ENCODE data around the gene TUBB3.
"Not testable (repeated sequence)": the region's sequence is repeated elsewhere in the genome, so short reads cannot be mapped to it uniquely, and the experiment has no call there.

The TUBB3 gene

GRCh38 chr16:89919535-89920406 lies 3.4 kb upstream of the TUBB3 start:
- DNase-seq, result no peak

DNA sequence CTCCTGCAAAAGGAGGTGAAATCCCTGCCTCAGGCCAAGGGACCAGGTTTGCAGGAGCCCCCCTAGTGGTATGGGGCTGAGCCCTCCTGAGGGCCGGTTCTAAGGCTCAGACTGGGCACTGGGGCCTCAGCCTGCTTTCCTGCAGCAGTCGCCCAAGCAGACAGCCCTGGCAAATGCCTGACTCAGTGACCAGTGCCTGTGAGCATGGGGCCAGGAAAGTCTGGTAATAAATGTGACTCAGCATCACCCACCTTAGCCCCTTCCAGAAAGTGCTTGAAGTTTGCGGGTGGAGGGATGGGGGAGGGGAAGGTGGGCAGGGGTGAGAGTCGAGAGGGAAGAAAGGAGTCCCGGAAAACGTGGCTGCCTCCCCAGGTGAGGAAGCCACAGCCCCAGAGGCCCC lies 2.4 kb upstream of the TUBB3 start:
- DNase-seq, result no peak

DNA sequence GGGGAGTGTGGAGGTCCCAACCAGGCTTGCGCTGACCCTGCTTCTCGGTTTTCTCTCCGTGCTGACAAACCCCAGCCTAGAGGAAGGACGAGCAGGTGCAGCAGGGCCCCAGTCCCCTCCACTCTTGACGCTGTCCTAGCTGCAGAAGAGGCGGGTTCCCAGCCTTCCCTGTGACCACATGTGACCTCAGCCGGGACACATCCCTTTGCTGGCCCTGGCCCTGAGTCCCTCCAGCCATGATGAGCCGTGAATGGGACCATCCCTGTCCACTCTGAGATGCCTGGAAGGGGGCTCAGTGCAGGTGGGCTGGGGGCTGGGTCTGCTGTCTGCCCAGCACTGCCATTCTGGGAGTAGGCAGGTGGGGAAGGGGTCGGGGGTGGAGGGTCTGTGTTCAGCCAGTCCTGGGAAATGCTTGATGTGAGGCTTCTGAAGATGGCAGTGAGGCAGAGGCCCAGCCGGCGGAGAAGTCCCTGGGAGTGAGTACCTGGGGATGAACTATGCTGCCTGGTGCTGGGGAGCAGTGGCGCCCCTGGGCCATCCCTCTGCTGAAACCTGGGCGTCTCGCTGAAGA lies 1.9 kb upstream of the TUBB3 start:
- no peak for DNase-seq

DNA sequence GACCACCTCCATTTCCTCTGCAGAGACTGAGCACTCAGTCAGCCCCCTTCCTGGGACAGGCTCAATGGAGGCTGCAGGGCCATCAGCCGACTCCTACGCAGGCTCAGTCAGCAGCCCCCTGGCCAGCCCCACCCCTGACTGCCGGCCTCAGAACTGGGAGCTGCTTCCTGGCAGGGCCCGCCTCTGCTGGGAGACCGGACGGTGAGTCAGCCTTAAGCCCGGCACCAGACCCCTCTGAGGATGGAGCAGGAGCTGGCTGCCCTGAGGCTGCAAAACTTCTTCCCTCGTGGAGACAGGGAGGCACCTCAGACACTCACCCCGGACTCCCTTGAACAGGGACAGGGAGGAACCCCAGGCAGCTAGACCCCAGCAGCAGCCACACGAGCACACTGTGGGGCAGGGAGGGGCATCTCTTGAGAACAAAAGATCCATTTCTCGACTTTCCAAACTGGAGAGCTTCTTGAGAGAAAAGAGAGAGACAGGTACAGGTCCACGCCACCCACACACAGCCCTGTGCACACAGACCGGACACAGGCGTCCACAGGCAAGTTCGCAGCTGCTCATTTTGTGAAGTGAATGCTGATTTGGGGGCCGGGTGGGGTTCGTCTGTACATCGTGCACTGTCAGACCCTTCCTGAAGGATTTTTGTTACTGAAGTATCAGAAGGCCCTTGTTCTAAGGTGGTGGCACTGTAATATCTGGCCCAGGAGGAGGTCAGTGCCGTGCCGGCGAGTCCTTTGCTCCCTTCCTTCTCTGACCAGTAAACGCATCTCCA lies 1.3 kb upstream of the TUBB3 start:
- DNase-seq, result peak; percentile 86

GRCh38 chr16:89922477-89922883 lies 662 bp upstream of the TUBB3 start:
- DNase-seq, result peak; percentile 92

DNA sequence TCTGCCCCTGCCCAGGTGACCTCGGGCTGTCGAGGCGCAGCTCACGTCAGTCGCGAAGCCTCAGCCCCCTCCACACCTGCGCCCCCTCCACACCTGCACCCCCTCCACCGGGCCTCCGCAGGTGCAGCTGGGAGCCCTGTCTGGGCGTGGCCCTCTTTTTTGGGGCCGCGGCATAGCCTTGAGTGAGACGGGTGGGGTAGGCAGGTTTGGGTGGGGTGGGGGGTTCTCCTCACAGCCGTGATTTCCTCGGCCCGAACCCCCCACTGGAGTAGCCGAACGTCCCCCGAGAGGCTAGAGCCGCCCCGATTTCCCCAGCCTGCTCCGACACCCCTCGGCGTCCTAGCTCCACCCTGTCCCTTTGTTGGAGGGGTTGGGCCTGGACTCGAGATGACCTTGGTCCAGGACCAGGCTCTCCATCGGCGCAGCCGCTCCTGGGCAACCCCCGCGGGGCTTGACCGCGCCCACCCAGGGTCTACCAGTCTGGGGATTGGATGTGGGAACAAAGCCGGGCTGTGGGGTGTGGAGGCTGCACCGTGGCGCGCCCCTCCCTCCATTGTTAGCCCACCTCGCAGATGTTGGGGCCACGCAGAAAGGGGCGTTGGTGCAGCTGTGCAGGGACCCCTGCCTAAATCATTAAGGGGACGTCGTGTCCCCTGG lies 626 bp downstream of the TUBB3 start:
- DNase-seq, result no peak

DNA sequence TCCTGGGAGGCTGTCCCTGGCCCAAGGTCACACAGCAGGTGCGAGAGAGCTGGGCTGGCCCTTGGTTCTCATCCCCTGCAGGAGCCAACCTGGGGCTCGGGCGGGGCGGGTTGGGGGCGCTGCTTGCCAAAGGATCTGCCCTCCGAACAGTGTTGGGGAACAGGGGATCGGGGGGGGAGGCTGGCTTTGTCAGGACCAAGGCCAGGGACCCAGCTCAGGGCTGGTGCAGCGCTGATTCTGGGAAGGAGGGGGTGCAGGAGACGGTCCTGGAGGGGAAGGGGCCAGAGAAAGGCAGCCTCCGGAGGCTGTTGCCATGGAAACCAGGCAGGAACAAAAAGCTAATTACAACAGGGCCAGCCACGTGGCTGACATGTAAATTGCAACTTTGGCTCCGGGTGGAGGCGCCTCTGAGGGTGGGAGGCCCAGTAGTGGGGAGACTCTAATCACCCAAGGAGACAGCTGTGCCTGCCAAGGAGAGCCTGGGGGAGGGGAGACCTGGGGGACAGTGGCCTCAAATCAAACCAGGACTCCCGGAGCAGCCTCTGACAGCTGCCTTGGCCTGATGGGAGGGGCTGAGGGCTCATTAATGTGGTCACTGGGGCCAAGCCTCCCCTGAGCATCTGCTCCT lies 1.3 kb downstream of the TUBB3 start:
- peak; percentile 56 for DNase-seq

DNA sequence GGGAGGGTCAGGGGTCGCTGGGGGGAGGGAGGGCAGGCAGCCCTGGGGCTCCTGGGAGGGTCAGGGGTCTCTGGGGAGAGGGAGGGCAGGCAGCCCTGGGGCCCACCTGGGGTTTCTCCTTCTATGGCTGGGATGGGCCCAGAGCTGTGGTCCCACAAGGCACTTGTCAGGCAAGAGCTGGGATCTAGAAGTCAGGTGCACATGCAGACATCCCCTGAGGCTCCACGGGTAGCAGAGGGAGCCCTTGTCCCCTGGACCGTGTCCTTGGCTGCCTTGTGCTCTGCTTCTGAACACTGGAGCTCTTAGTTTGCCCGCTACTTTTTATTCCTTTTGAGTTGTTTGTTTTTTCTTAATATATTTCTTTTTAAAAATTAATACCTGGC lies 1.8 kb downstream of the TUBB3 start:
- no peak for DNase-seq

DNA sequence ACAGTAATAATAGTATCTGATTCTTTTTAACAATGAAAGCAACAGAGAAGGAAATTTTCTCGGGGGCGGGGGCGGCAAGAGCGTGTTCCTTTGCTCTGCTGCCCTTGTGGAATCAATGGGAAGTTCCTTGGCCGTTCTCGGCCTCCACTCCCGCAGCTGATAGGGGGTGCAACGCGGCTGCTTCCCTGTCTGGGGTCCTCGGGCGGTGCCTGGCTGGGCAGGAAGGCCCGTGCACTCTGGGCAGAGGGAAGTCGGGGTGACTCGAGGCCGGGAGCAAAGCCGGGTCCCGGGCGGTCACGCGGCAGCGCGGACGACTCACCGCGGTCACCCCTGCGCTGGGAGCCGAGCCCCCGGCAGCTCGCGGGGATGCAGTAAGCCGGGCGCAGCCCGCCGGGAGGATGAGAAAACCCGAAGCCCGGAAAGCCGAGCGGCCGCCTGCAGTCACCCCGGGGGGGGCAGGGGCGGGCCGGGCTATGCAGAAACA lies 2.5 kb downstream of the TUBB3 start:
- peak; percentile 51 for DNase-seq

DNA sequence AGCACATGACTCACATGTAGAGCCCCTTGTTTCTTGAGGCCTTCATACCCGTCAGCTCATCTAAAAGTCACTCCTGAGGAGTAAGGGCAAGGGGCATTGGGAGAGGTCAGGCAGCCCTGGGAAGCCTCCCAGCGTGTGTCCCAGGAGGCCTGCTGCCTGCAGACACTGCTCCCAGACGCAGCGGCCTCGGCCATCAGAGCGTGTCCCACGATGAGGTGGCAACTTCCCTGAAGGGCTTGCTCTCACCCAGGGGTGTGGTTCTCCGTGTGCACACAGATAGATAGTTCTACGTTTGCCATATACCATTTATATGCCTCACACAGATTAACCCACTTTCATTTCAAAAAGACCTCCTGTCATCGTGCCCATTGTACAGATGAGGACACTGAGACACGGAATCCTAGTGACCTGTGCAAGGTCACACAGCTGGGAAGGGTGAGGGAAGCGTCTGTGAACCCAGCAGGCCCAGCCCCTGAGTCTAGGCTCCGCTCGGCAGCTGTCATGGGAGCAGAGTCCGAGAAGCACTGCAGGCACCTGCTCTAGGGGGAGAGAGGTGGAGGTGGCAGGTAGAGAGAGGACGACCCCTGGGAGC lies 8.3 kb downstream of the TUBB3 start:
- no peak for DNase-seq

DNA sequence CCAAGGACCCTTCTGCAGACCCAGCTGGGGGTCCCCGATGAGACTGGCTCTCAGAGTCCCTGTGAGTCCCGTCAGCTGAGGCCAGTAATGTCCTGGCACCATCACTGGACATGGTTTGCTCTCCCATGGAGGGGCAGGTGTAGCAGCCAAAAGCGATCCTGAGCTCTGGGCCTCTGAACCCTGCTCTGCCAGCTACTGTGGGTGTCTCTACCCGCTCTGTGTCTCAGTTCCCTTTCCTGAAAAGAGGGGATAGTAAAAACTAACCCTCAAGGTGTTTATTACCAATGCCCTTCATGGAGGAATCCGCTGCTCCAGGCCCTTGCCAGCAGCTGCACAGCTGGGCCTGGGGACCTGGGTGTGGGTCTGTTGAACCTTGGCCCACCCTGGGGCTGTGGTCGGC lies 8.8 kb downstream of the TUBB3 start:
- DNase-seq, result no peak

DNA sequence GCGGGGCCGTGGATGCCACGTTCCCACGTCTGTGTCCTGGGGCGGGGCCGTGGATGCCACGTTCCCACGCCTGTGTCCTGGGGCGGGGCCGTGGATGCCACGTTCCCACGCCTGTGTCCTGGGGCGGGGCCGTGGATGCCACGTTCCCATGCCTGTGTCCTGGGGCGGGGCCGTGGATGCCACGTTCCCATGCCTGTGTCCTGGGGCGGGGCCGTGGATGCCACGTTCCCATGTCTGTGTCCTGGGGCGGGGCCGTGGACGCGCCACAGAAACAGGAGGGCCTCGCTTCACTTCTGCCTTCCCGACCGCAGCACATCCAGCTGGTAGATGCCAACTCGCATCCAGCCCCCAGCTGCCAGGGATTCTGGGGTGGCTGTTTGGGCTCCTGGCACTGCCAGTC lies 10.9 kb downstream of the TUBB3 start:
- not testable (repeated sequence) for DNase-seq

DNA sequence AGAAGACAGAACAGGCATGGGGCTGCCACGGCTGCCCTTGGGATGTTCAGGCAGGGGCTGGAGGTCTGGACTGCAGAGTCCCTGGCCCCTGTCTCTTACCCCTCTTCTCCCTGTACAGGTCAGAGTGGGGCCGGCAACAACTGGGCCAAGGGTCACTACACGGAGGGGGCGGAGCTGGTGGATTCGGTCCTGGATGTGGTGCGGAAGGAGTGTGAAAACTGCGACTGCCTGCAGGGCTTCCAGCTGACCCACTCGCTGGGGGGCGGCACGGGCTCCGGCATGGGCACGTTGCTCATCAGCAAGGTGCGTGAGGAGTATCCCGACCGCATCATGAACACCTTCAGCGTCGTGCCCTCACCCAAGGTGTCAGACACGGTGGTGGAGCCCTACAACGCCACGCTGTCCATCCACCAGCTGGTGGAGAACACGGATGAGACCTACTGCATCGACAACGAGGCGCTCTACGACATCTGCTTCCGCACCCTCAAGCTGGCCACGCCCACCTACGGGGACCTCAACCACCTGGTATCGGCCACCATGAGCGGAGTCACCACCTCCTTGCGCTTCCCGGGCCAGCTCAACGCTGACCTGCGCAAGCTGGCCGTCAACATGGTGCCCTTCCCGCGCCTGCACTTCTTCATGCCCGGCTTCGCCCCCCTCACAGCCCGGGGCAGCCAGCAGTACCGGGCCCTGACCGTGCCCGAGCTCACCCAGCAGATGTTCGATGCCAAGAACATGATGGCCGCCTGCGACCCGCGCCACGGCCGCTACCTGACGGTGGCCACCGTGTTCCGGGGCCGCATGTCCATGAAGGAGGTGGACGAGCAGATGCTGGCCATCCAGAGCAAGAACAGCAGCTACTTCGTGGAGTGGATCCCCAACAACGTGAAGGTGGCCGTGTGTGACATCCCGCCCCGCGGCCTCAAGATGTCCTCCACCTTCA lies 11.7 kb downstream of the TUBB3 start:
- DNase-seq, result no peak

DNA sequence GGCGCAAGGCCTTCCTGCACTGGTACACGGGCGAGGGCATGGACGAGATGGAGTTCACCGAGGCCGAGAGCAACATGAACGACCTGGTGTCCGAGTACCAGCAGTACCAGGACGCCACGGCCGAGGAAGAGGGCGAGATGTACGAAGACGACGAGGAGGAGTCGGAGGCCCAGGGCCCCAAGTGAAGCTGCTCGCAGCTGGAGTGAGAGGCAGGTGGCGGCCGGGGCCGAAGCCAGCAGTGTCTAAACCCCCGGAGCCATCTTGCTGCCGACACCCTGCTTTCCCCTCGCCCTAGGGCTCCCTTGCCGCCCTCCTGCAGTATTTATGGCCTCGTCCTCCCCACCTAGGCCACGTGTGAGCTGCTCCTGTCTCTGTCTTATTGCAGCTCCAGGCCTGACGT lies 12.5 kb downstream of the TUBB3 start:
- not testable (repeated sequence) for DNase-seq

DNA sequence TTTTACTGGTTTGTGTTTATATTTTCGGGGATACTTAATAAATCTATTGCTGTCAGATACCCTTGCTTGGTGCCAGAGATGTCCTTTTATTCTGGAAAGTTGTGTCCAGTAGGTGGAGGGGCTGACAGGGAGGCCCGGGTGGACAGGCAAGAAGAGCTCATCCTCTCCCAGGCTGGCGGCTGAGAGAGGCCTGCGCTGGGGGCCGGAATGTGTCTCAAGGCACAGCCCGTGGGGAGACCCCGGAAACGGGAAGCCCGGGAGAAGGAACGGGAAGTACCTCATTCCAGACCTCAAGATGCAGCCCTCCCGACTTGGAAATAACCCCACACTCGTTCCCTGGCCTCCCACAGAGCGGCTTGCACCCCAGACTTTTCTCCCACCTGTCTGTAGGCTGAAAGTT lies 12.9 kb downstream of the TUBB3 start:
- no peak for DNase-seq

GRCh38 chr16:89936508-89936907 lies 13.4 kb downstream of the TUBB3 start:
- no peak for DNase-seq

- no peak for DNase-seq
Measured at GRCh38 chr16:89936981-89937380, 13.8 kb downstream of the TUBB3 start.

DNA sequence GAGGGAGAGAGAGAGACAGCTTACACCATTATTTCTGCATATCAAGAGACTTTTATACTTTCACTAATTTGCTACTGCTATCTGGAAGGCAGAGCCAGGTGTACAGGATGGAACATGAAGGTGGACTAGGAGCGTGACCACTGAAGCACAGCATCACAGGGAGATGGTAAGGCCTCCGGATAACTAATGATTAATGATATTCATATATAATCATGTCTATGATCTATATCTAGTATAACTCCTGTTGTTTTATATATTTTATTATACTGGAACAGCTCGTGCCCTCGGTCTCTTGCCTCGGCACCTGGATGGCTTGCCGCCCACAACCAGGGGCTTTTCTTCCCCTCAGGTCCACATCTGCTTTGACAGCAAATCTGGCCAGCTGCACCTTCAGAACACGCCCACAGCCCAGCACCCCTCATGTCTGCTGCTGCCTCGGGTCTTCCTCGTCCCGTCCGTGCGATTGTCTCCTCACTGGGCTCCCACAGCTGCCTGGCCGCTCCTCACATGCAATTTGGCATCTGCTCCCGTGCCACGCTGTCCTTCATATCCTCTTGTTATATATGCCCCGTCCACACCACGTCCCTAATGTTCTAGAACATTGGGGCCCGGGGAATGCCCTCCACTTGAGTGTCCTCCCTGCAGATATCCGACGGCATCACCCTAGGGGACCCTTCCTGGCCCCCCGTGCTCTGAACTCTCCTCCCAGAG lies 15.2 kb downstream of the TUBB3 start:
- no peak for DNase-seq

DNA sequence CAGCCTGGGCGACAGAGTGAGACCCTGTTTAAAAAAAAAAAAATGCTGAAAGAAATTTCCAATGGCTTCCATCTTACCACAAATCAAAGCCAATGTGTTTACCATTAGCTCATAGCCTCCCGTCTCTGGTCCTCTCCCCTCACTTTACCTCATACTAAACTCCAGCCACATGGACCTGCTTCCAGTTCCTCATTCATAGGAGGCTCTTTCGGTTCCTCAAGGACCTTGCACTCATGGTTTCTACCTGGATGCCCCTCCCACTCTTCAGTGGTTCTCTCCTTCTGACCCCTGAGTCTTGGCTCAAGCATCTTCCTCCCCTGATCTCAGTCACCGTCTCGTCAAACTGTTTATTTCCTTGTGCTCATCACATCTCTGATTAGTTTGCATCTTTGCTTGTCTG lies 21.6 kb downstream of the TUBB3 start:
- DNase-seq, result no peak

DNA sequence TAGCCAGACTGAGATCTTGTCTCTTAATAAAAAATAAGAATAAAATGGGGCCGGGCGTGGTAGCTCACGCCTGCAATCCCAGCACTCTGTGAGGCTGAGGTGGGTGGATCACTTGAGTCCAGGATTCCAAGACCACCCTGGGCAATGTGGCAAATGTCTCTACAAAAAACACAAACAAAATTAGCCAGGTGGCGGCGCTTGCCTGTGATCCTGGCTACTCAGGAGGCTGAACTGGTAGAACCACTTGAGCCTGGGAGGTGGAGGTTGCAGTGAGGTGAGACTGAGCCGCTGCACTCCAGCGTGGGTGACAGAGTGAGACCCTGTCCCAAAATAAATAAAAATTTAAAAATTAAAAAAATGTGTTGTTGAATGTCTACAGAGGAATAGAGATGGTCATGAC lies 22.5 kb downstream of the TUBB3 start:
- no peak for DNase-seq

DNA sequence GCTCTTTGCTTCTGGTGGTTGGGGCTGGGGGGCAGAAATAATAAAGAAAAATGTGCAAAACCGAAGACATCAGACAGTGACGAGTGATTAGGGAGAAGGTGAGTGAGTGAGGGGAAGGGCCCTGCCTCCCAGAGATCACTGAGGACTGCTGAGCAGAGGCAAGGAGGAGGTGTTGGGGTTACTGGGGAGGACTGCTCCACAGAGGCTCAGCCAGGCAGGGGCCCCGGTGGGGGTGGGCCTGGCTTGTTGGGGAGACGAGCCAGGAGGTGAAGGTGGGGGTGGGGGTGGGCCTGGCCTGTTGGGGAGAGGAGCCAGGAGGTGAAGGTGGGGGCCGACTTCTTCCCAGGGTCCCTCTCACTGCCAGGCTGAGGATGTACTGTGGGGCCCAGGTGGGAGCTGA lies 23.4 kb downstream of the TUBB3 start:
- no peak for DNase-seq

Data from OCI-M1 (cell line).